ENCODE results near the gene DAB1. TPM values are rescaled to one million over a fixed set of nuclear protein-coding genes. Genes with fewer than 3 reads are reported as not detected.

The DAB1 gene
- total and polyA plus RNA-seq, 2 of the 8 experiments (the other 6 are each of a cell fraction or from before 2014, with no cell fraction given) = 4.4 to 11.8 TPM

DNA sequence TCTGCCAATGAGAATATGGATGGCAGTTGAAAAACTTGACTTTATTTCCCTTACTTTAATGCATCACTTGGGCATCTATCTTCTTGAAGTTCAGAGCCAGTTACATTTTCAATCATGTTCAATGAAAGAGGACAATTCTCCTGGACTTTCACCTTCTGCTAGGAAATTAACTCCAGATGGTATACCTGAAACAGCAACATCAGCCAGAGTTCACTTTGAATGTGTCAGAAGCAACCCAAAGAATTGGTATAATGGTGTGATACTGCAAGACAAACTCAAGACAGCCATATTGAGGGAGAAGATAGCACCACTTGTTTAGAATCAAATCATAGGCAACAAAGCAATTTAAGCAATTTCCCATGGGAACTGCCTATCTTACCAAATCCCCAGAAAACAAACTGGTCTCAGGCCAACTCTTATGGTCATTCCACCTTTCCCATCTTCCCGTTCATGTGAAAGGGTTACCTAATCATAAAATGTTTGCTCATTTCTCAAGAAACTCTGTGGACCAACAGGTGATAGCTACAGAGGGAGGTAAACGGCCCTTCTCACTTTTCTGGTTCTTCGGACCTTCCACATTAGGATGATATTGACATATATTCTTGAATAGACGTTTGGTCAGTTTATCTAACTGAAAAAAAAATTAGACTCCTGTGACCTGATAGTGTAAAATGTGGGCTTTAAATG lies 428.3 kb downstream of the DAB1 start:
- Histone ChIP-seq H3K27ac (ENCODE audit: low read depth, low read length) (no peak overlapping the region), H3K79me2 (ENCODE audit: control insufficient read depth in 1 of 2, insufficient read depth in 2 of 2, low read length in 2 of 2) (no peaks in the 10 kb centered on the region), H3K4me3 (ENCODE audit: extremely low read depth in 1 of 4, insufficient read depth in 2 of 4, low read depth in 3 of 4, low read length in 4 of 4) (no peak overlapping the region), H3K36me3 (ENCODE audit: control insufficient read depth in 2 of 4, insufficient read depth in 4 of 4, low read length in 3 of 4) (no peaks in the 10 kb centered on the region), H2BK12ac (ENCODE audit: low read depth, low read length) (no peak overlapping the region), H3K27me3 (replicated peaks in 1 of 4; ENCODE audit: control insufficient read depth in 3 of 4, extremely low read depth in 1 of 4, insufficient read depth in 3 of 4, low read length in 3 of 4) (no peaks in the 10 kb centered on the region), H2AK5ac (ENCODE audit: low read depth, low read length) (no peak overlapping the region), H4K91ac (replicated peaks; ENCODE audit: insufficient read length, low read length) (no peak overlapping the region), H4K5ac (ENCODE audit: insufficient read length, low read depth, low read length) (no peak overlapping the region), H2BK15ac (ENCODE audit: low read length) (no peak overlapping the region), H3K4me1 (replicated peaks in 1 of 4; ENCODE audit: control insufficient read depth in 3 of 4, insufficient read depth in 4 of 4, low read length in 3 of 4) (peaks cover 0 to 4% (median 1%) of the 10 kb centered on the region in 4 experiments; a peak in 4 of 7 replicates), H3K18ac (ENCODE audit: extremely low read depth, low read length) (no peak overlapping the region), H3K9me3 (ENCODE audit: insufficient read depth in 2 of 2, low read depth in 1 of 2, low read length in 1 of 2) (no peaks in the 10 kb centered on the region), H3K4ac (replicated peaks; ENCODE audit: insufficient read length, low read depth, low read length) (no peak overlapping the region), H2BK5ac (ENCODE audit: low read depth, low read length) (no peak overlapping the region), H3K23ac (ENCODE audit: insufficient read length) (no peak overlapping the region), H3K79me1 (ENCODE audit: low read depth, low read length) (no peaks in the 10 kb centered on the region), H4K8ac (ENCODE audit: extremely low read depth, insufficient read depth, low read length) (no peak overlapping the region), H2BK120ac (replicated peaks; ENCODE audit: low read depth, low read length) (no peak overlapping the region), H2AFZ (ENCODE audit: low read length) (no peak overlapping the region), H3K9ac (replicated peaks in 1 of 4; ENCODE audit: extremely low read depth in 1 of 4, low read depth in 3 of 4, low read length in 3 of 4) (no peak overlapping the region), H3K56ac (replicated peaks; ENCODE audit: insufficient read length, low read depth, low read length) (no peak overlapping the region), H4K20me1 (replicated peaks in 1 of 2; ENCODE audit: control insufficient read depth in 1 of 2, insufficient read depth in 2 of 2, low read length in 2 of 2) (no peaks in the 10 kb centered on the region), H3K14ac (ENCODE audit: insufficient read length) (no peak overlapping the region), H3K4me2 (ENCODE audit: insufficient read depth in 1 of 2, low read depth in 2 of 2, low read length in 2 of 2) (no peak overlapping the region), H2BK20ac (ENCODE audit: low read length) (no peak overlapping the region), H3K23me2 (ENCODE audit: low read depth, low read length) (no peaks in the 10 kb centered on the region)
- WGBS, 2 experiments (ENCODE audit: extremely low coverage in 1 of 2, insufficient coverage in 1 of 2, insufficient read length in 1 of 2, insufficient replicate concordance in 2 of 2, low coverage in 1 of 2, low lambda C conversion rate in 2 of 2, missing lambda C conversion rate in 1 of 2) = 91% methylated on average over 4 of the region's 4 CpGs; no CpG with 5 or more reads in 1 of the 2 experiments
- FAIRE-seq = no peak
- CTCF ChIA-PET (ENCODE audit: partially characterized antibody) = interaction anchor here (1.4 kb wide), 1 partner anchor 27 kb away, joined by 4 read pairs; no protein-coding TSS in a partner anchor
- no peak for DNase-seq (ENCODE audit: low read depth in 1 of 2, low spot score in 2 of 2)
- POLR2A ChIA-PET (ENCODE audit: partially characterized antibody) = interaction anchor here (1.5 kb wide), 1 partner anchor 17 kb away, joined by 4 read pairs; no protein-coding TSS in a partner anchor
- TF ChIP-seq, protein P1, sequence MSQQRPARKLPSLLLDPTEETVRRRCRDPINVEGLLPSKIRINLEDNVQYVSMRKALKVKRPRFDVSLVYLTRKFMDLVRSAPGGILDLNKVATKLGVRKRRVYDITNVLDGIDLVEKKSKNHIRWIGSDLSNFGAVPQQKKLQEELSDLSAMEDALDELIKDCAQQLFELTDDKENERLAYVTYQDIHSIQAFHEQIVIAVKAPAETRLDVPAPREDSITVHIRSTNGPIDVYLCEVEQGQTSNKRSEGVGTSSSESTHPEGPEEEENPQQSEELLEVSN (IDR thresholded peaks at IDR 0.05) = no peak
- no peak for TF ChIP-seq CTBP2 (IDR thresholded peaks at IDR 0.05; ENCODE audit: borderline replicate concordance, insufficient read depth, insufficient read length, low read length)
- no peak for TF ChIP-seq TBP (IDR thresholded peaks at IDR 0.05; ENCODE audit: low read depth, low read length)
- TF ChIP-seq, protein P2, sequence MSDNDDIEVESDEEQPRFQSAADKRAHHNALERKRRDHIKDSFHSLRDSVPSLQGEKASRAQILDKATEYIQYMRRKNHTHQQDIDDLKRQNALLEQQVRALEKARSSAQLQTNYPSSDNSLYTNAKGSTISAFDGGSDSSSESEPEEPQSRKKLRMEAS (IDR thresholded peaks at IDR 0.05) = no peak
- no peak for TF ChIP-seq BACH1 (IDR thresholded peaks at IDR 0.05; ENCODE audit: low read length)
- no peak for TF ChIP-seq EZH2 (IDR thresholded peaks at IDR 0.05; ENCODE audit: low read depth, low read length, severe bottlenecking)
- no peak for TF ChIP-seq KDM4A (IDR thresholded peaks at IDR 0.05; ENCODE audit: low read depth, low read length, severe bottlenecking)
- no peak for TF ChIP-seq JUN (IDR thresholded peaks at IDR 0.05; ENCODE audit: low read depth, low read length)
- no peak for TF ChIP-seq ZNF274 (IDR thresholded peaks at IDR 0.05; ENCODE audit: borderline replicate concordance, extremely low read depth, low read length)
- no peak for TF ChIP-seq PHF8 (conservative IDR thresholded peaks at IDR 0.05; ENCODE audit: low read depth, low read length)
- TF ChIP-seq ASH2L (IDR thresholded peaks at IDR 0.05; ENCODE audit: low read length) = no peak
- no peak for TF ChIP-seq HDAC2 (IDR thresholded peaks at IDR 0.05; ENCODE audit: borderline replicate concordance in 1 of 2, low read depth in 2 of 2, low read length in 2 of 2)

Measured in H1 (cell line).